ENCODE data around the gene UFD1.
A peak's percentile ranks its signal among the peaks of the same experiment; 100 is the strongest.
"Not testable (repeated sequence)": the region's sequence is repeated elsewhere in the genome, so short reads cannot be mapped to it uniquely, and the experiment has no call there.

The UFD1 gene

GRCh38 chr22:19448739-19449421 lies 30.1 kb downstream of the UFD1 start:
- no peak for DNase-seq (ENCODE audit: low spot score)

DNA sequence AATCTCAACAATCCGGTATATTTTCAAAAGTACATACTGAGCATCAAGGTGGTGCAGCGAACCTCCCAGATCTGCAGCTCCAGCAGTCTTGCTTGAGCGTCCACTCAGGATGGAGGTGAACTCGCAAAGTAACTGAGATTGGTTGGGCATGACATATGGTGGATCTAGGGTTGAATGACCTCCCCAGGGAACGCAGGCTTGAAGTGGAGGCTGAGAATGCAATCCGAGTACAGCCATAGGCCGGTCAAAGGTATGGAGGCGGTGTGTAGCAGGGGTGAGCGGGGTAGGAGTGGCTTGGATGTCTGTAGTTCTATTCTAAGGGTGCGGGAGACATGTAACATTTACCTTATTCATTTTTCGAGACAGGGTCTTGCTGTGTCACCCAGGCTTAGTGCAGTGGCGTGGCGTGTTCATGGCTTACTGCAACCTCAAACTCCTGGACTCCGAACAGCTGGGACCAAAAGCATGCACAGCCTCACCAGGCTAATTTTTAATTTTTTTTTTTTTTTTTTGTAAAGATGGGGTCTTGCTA lies 30.9 kb downstream of the UFD1 start:
- DNase-seq (ENCODE audit: low spot score): peak; percentile 71

DNA sequence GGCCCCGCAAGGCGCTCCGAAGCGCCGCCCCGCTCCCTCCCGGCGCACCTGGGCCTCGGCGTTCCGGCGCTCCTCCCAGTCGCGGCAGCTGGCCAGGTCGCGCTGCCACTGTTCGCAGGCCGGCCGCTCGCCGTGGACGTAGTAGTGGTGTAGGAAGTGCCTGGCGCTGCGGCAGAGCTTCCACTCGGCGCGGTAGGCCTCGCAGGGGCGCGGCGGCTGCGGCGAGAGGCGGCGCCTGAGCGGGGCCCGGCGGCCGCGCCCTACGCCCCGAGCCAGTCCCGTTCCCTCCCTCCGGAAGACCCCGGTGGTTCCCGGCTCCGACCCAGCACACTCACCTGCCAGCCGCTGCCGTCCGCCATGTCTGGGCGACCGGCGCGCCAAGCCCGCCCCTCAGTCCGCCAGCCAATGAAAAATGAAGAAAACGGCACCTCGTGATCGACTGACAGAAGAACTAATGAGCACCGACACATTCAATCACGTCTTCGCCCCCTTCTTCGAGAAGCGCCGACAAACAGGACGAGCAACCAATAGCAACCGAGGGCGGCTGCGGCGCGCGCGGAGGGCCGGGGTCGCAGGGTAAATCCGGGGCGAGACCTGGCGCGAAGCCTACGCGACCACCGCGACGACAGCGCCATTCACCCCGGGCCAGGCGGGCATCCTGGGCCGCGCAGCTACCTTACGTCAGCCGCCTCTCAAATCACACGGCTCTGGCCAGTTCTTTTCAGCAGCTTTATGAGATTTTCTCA lies 31.5 kb downstream of the UFD1 start, which contains the start of gene C22orf39:
Gene C22orf39, minus strand, starts transcription at position 382 of the 746 bp plus-strand sequence. Its CDS starts 23 bp downstream, at position 359.
- peak; percentile 97 for DNase-seq (ENCODE audit: low spot score)

DNA sequence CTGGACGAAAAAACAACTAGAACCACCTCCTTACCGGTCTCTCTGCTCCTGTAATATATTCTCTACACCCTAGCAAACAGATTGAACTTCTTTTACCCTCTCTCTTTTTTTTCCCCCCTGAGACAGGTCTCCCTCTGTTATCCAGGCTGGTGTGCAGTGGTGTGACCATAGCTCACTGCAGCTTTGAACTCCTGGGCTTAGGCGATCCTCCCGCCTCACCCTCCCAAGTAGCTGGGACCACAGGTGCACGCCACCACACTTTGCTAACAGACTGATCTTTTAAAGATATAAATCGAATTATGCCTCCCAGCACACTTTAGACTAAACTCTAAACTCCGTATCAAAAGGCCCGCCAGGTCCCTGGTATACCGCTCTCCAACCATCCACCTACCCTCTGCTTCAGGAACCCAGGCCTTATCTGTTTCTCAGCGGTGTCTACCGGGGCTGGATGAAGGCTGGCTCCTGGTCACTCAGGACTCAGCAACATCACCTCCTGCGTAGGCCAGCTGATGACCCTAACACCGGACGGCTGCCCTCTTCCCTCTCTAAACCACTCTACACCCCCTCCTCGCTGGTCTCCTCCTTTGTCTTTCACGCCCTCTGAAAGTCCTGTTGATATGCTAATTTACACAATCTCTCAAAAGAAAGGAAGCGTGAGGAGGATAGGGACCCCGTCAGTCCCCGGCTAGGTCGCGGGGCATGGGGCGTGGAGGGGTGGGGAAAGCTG lies 32.2 kb downstream of the UFD1 start:
- DNase-seq (ENCODE audit: low spot score): no peak

DNA sequence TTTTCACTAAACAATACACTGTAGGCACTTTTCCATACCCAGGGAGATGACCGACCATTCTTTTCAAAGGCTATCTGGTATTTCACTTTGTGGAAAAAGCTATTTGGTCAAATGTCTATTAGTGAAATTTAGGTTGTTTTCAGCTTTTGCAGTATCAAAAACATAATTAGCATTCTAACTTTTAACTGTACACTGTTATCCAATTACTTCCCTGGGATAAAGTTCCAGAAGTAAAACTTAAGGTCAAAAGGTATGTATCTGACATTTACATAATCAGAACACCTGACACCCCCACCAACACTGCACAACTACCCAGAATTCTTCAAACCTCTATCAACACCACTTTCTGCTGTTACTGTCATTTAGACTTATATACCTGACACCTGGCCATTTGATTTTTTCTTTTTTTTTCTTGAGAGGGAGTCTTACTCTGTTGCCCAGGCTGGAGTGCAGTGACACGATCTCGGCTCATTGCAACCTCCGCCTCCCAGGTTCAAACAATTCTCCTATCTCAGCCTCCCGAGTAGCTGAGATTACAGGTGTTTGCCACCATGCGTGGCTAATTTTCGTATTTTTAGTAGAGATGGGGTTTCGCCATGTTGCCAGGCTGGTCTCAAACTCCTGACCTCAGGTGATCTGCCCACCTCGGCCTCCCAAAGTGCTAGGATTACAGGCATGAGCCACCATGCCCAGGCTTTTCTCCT lies 33.6 kb downstream of the UFD1 start:
- DNase-seq (ENCODE audit: low spot score): not testable (repeated sequence)

- DNase-seq (ENCODE audit: low spot score): no peak
These were observed 35.3 kb downstream of the UFD1 start for GRCh38 chr22:19443544-19444211.

GRCh38 chr22:19442166-19442565 lies 36.8 kb downstream of the UFD1 start:
- no peak for DNase-seq (ENCODE audit: low spot score)

- DNase-seq (ENCODE audit: low spot score): no peak
These were observed 38.4 kb downstream of the UFD1 start for GRCh38 chr22:19440411-19441195.

GRCh38 chr22:19438298-19438697 lies 40.7 kb downstream of the UFD1 start:
- no peak for DNase-seq (ENCODE audit: low spot score)

- not testable (repeated sequence) for DNase-seq (ENCODE audit: low spot score)
These were observed 42.4 kb downstream of the UFD1 start for GRCh38 chr22:19436444-19437161.

DNA sequence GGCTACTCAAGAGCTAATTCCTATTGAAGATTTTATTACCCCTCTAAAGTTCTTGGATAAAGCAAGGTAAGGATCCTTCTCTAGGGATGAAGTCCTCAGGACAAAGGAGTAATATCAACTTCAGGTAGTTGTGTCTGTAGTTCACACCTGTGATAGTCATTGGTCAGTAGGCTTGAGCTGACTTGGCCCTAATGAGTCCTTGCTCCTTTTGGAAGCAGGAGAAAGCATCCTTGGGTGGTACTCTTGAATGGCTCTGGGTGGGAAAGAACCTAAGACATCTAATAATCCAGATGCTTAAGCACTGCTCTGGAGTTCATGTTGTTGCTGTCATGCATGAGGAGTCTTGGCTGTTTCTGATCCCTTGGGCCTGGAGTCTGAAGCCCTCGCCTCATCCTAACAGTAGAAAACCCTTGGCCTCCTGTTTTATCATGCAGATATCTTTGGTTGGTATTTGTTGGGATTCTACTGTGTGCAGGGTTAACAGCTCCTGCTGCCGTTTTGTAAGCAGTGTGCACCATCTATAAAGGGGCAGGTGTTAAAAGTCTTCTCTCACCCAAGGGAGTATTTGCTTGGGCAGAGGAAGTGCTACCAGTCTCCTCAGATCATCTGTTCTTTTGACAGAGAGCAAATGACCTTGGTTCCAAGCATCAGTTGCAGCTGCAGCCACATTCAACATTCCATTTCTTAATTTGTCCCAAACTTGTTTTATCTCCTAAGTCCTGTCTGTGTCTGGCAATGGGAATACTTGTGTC lies 44.0 kb downstream of the UFD1 start:
- DNase-seq (ENCODE audit: low spot score): no peak

- DNase-seq (ENCODE audit: low spot score): no peak
These were observed 44.6 kb downstream of the UFD1 start for GRCh38 chr22:19434401-19434800.

DNA sequence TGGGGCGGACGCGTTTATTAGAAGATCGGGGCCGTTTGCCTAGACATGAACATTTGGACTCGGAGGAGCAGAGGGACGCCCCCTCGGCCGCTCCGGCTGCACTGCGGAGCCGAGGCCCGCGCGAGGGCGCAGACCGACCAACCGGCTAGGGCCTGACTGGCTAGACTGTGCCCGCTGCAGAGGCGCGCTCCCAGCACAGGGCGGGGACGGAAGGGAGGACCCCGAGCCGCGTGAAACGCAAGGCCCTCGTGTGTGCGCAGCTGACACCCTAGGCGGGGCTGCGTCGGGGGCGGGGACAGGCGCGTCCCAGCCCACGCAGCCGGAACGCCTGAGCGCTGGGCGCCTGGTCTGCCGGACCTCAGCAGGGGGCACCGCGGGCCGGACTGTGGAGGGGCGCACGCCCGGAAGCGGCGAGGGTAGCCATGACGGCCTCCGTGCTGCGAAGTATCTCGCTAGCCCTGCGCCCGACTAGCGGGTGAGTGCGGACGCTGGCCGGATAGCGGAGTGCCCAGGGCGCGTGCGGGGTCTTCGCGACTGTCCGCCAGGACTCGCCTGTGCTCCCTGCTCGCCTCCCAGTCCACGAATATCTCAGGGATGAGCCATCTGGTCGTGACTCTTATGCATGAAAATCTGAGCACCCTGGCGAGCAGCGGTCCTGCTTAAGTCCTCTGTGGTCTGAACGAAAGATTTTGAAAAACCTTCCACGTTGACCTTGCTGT lies 46.7 kb downstream of the UFD1 start, which contains the start of gene MRPL40:
Gene MRPL40, plus strand, starts transcription at position 413 of the 719 bp plus-strand sequence. Its CDS starts 10 bp downstream, at position 423.
- DNase-seq (ENCODE audit: low spot score): peak; percentile 98

- peak; percentile 88 for DNase-seq (ENCODE audit: low spot score)
These were observed 47.3 kb downstream of the UFD1 start, which contains the start of gene HIRA for GRCh38 chr22:19431649-19432132. TSS of gene HIRA (minus strand) at chr22:19431733. CDS start at chr22:19431476, 257 bp downstream.

DNA sequence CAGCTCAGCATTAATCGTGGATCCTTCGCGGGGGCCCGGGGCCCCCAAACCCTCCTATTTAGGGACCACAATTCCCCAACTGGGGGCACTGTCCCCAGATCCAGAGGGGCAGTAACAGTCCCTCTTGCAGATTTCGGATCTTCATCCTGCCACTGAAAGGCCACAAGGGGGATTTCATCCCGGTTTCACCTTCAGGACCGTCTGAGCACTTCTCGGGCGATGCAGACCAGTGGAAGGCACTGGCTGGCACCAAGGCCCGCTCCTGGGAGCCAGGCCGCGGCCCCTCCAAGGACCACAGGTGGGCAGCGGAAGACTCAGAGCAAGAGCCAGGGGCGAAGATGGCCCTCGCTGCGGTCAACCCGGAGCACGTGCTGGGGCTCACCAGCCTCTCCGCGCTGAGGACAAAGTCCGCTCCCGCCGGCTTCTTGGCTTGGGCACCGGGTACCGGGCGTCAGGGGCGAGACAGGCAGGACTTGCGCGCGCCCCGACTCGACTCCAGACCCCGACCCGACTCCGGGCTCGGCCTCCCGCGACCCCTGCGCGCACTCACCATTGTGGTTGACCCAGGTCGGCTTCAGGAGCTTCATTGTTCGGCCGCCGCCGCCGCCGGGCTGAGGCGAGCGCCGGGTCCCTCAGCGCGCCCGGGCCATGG lies 48.0 kb downstream of the UFD1 start:
- DNase-seq (ENCODE audit: low spot score): peak; percentile 35

DNA sequence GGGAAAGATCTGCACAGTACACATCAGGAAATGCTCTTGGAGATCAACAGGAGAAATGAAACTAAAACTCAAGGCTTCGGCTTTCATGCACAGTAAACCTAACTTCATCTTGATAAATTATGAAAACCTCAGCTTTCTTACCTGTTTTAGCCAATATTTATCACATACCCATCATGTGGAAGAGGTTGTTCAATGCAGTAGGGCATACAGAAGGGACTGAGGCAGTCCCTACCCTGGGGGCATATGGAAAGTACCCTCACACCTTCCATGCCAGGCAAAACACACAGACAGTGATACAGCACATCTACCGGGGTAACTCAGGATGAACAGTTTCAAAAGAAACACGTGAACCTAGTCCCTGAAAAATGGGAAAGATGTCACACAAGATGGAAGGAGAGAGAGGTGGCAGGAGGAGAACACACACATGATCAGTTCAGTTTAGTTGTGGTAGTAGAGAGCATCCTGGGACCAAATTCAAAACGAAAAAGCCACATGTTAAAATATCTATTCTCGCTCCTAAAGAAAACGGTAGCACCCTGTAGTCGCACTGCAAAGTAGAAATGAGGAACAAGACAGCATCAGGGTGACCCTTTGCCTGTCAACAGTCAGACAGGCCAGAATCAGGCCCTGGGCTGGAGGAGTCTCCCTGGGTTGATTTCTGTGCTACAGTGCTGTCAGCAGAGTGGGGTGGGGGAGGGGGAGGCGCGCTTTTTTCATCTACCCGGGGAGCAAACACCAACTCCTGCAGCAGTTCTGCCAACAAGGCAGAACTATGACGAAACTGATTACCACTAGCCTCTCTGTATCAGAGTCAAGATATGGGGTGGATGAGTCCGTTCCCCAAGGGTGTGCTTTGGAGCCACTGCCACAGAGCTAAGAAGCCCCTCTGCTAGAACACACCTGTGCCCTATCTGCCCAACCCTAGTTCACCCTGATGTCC lies 48.8 kb downstream of the UFD1 start:
- peak; percentile 51 for DNase-seq (ENCODE audit: low spot score)

Measured in AG20443 (cell line).